GOT3 (cell line): ENCODE results near the gene GCLC.
"Not testable (repeated sequence)": the region's sequence is repeated elsewhere in the genome, so short reads cannot be mapped to it uniquely, and the experiment has no call there.

ENCODE experiments used
- DNase-seq: peaks from one replicate; lab custom pipeline; 2025; ENCODE audit warnings: mixed read lengths; lab: John Stamatoyannopoulos, UW

GCLC gene

GRCh38 chr6:53544470-53545308 lies at the start of gene GCLC:
Gene GCLC, minus strand, starts transcription at chr6:53545101. Its CDS starts 456 bp downstream, at chr6:53544645.
- peak; percentile 81 for DNase-seq

GRCh38 chr6:53594596-53594995 lies 49.7 kb upstream of the GCLC start:
- DNase-seq, result no peak

- no peak for DNase-seq
Measured at GRCh38 chr6:53593001-53593488, 48.1 kb upstream of the GCLC start.

GRCh38 chr6:53591873-53592272 lies 47.0 kb upstream of the GCLC start:
- no peak for DNase-seq

- no peak for DNase-seq
Measured at GRCh38 chr6:53588816-53589509, 44.1 kb upstream of the GCLC start.

- DNase-seq, result no peak
Measured at GRCh38 chr6:53587291-53587690, 42.4 kb upstream of the GCLC start.

- no peak for DNase-seq
Measured at GRCh38 chr6:53585208-53585900, 40.5 kb upstream of the GCLC start.

GRCh38 chr6:53584726-53585125 lies 39.8 kb upstream of the GCLC start:
- DNase-seq, result no peak

- no peak for DNase-seq
Measured at GRCh38 chr6:53583451-53583850, 38.5 kb upstream of the GCLC start.

- DNase-seq, result no peak
Measured at GRCh38 chr6:53582963-53583362, 38.1 kb upstream of the GCLC start.

GRCh38 chr6:53581856-53582255 lies 37.0 kb upstream of the GCLC start:
- DNase-seq, result no peak

- DNase-seq, result no peak
Measured at GRCh38 chr6:53581173-53581773, 36.4 kb upstream of the GCLC start.

- DNase-seq, result no peak
Measured at GRCh38 chr6:53579338-53579737, 34.4 kb upstream of the GCLC start.

- DNase-seq, result no peak
Measured at GRCh38 chr6:53578371-53578770, 33.5 kb upstream of the GCLC start.

- no peak for DNase-seq
Measured at GRCh38 chr6:53573299-53573698, 28.4 kb upstream of the GCLC start.

- DNase-seq, result not testable (repeated sequence)
Measured at GRCh38 chr6:53572379-53572778, 27.5 kb upstream of the GCLC start.

- DNase-seq, result no peak
Measured at GRCh38 chr6:53568776-53569616, 24.1 kb upstream of the GCLC start.

GRCh38 chr6:53567701-53568100 lies 22.8 kb upstream of the GCLC start:
- DNase-seq, result no peak

- DNase-seq, result no peak
Measured at GRCh38 chr6:53566755-53567154, 21.9 kb upstream of the GCLC start.

GRCh38 chr6:53565886-53566285 lies 21.0 kb upstream of the GCLC start:
- DNase-seq, result no peak

GRCh38 chr6:53564401-53565065 lies 19.6 kb upstream of the GCLC start:
- DNase-seq, result no peak
